Retinal pigment epithelial cell (primary cell): ENCODE results near the gene RNF169.

Experiments
- DNase-seq: peaks from one replicate; pipeline ENCODE4 v3.0.0-alpha.2; 2010; ENCODE audit warnings: low read depth
- H3K4me3 ChIP-seq: 2 replicates; pipeline ENCODE4 v1.5.1; 2011; ENCODE audit warnings: mild to moderate bottlenecking, low read length, control low read depth, moderate library complexity
- TF ChIP-seq, protein P1 (sequence below): conservative IDR thresholded peaks from 2 replicates; pipeline ENCODE4 v1.5.1; 2011; ENCODE audit warnings: low read depth, low read length, control low read depth, inconsistent platforms

Gene RNF169, protein sequence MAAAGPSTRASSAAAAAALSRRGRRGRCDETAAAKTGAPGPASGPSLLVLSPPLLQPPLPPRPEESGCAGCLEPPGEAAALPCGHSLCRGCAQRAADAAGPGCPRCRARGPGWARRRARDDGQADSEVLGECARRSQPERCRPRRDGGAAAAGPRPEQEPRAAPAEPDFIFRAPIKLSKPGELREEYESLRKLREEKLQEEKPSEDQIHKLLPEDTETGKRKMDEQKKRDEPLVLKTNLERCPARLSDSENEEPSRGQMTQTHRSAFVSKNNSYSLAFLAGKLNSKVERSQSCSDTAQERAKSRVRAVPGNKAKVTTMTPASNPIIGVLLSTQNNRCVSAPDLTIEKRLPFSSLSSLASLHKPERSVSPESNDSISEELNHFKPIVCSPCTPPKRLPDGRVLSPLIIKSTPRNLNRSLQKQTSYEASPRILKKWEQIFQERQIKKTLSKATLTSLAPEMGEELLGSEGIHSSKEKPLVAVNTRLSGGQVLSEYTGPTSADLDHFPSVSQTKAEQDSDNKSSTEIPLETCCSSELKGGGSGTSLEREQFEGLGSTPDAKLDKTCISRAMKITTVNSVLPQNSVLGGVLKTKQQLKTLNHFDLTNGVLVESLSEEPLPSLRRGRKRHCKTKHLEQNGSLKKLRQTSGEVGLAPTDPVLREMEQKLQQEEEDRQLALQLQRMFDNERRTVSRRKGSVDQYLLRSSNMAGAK

DNA sequence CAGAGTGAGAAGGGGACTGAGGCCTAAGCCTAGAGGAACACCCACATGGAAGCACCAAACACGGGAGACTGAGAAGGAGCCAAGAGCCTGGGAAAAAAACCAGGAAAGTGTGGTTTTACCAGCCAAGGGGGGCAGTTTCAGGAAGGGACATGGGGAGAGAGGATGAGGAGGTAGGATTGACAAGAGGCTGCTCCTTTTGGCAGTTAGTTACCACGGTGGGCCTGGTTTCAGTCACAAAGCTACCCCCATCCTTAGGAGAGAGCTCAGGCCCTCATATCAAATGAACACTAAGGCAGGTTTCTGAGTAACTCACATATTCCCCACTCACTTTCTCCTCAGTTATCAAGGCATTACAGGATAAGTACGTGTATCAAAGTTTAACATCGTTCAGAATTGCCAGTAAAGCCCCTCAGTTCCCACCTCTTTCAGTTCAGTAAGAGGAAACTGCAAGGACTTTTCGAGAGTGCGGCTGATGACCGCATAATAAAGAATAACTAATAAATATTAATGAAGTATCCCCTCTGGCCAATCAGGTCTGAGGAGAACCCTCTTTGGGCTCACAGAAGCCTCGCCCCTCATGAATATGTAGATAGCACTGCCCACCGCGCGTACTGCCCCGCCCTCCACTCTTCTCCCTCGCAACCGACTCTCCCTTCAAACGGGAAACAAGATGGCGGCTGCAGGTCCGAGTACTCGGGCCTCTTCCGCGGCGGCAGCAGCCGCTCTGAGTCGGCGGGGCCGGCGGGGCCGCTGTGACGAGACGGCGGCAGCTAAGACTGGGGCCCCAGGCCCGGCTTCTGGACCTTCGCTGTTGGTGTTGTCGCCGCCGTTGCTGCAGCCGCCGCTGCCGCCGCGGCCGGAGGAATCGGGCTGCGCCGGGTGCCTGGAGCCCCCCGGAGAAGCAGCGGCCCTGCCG lies at the start of gene RNF169:
RNF169 (plus strand) TSS at position 639 of the 916 bp plus-strand sequence; CDS start at position 671, 32 bp downstream.
- peak; percentile 93 for DNase-seq
- TF ChIP-seq, protein P1, sequence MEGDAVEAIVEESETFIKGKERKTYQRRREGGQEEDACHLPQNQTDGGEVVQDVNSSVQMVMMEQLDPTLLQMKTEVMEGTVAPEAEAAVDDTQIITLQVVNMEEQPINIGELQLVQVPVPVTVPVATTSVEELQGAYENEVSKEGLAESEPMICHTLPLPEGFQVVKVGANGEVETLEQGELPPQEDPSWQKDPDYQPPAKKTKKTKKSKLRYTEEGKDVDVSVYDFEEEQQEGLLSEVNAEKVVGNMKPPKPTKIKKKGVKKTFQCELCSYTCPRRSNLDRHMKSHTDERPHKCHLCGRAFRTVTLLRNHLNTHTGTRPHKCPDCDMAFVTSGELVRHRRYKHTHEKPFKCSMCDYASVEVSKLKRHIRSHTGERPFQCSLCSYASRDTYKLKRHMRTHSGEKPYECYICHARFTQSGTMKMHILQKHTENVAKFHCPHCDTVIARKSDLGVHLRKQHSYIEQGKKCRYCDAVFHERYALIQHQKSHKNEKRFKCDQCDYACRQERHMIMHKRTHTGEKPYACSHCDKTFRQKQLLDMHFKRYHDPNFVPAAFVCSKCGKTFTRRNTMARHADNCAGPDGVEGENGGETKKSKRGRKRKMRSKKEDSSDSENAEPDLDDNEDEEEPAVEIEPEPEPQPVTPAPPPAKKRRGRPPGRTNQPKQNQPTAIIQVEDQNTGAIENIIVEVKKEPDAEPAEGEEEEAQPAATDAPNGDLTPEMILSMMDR = no peak
- peak within 1 kb of the TSS; percentile 82 for H3K4me3 ChIP-seq

DNA sequence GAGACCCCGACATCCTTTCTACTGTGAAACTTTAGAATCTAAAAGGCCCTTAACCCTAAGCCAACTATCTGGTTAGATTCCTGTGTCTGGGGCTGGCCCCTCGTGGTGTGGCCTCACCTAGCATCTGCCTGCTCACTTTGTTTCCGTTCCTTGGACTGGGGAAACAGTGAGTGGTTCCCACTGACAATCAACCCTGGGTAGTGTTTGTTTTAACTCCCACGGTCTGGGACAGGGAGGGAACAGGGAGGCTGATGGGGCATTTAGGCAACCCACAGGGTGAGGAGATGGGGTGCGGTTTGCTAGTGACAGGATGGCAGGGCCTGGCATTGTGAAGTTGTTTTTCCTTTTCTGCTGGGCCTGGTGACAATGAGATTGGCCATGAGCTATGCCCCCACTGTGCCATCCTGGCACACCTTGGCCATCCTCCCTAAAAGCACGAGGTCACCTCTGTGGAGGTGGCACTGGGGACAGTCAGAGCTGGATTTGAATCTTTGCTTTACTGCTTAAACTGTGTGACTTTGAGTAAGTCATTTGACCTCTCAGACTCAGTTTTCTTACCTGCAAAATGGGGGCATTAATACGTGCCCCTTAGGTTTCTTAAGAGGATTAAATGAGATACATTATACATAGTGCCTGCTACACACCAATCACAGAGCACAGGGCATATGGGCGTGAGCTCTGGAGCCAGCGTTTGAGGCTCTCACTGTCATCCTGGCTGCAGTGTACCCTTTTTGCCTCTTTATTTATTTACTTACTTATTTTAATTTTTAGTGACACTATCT lies 48.8 kb upstream of the RNF169 start:
- DNase-seq = no peak
- TF ChIP-seq, protein P1 = no peak
- no peak overlapping the region for H3K4me3 ChIP-seq

DNA sequence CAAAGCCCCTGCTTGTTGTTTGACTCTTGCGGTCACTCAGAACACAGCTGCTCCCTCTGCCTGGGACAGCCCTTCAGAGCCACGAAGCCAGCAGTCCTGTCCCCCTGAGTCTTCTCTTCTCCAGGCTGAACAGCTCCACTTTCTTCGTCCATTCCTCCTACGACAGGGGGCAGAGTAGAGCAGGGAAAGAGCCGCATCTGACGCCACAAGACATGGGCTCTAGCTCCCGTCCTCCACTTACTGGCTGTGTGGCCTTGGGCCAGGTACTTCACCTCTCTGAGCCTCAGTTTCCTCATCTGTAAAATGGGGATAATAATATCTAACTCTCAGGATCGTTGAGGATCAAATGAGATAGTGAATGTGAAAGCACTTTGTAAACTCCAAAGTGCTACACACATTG lies 47.3 kb upstream of the RNF169 start:
- TF ChIP-seq, protein P1 = peak; percentile 27
- no peak for DNase-seq

DNA sequence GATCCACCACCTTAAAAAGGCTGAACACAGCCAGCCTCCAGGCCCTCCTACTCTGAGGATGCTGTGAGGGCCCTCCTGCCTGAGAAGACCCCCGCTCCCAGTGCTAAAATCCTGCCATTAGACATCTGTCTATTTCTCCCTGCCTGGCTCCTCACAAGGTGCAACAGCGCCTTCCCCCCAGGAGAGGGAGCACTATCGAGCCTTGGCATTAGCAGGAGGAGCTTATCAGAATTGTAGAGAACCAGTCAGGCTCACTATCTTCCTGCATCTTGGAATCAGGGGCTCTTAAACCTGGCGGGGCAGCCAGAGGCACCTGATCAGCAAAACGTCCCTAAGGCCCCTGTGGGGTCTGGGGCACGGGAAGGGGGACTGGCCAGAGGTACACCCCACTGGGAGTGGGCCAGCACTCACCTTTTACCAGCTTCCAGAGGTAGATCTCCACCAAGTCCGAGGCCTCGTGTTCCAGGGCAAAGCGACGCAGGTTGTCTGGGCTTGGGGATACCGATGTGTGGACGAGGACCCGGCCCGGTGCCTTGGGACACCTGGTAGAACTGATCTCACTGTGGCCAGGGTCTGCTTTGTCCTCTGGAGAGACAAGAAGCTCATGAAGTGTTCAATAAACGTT lies 46.2 kb upstream of the RNF169 start:
- no peak overlapping the region for H3K4me3 ChIP-seq
- DNase-seq = no peak
- TF ChIP-seq, protein P1 = peak; percentile 99

More for the DNA sequence above, 47.3 kb upstream of the RNF169 start:
- no peak overlapping the region for H3K4me3 ChIP-seq

DNA sequence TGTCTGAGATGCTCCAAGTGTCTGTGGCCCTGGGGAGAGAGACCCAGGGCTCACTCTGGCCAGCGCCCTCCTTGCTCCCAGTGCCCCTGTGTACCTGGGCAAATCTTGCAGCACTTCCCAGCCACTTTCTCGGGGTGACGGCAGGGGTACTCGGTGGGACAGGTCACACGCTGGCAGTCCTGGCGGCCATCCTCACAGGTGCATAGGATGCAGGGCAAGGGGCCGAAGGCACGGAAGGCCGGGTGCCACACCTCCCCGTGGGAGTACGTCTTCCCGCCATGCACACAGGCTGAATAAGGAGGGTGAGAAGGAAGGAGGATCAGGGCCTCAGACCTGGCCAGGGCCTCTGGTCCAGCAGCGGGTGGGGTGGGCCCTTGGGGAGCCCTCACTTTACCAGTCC lies 45.4 kb upstream of the RNF169 start:
- TF ChIP-seq, protein P1 = no peak
- H3K4me3 ChIP-seq = no peak overlapping the region
- no peak for DNase-seq

DNA sequence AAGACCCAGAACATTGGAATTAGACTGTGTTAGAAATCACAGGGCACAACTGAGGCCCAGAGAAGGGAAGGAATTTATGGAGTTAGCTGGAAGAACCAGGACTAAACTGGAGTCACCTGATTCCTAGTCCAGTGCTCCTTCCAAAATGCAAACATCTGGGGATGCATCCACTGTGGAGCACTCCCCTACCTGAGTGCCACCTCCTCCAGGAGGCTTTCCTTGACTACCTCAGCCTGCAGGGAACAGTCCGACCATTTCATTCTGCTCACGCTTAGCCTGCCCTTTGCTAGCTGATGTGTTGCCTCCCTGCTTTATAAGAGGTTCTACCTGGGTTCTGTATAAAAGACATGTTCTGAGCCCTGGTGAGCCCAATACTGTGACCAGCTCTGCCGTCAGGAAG lies 41.5 kb upstream of the RNF169 start:
- H3K4me3 ChIP-seq = no peak overlapping the region
- DNase-seq = no peak
- TF ChIP-seq, protein P1 = no peak
